ENCODE measurements around the gene CTXN2.

The CTXN2 gene

GRCh38 chr15:48191574-48192225 lies at the start of gene CTXN2:
TSS of gene CTXN2 (plus strand) at chr15:48191665. CDS start at chr15:48201301, 9,636 bp downstream.
- no peak within 1 kb of the TSS for H3K4me2 ChIP-seq

GRCh38 chr15:48143856-48144255 lies 47.6 kb upstream of the CTXN2 start:
- Histone ChIP-seq H3K4me3 (no peak overlapping the region), H3K4me1 (peaks cover 0 to 11% (median 0%) of the 10 kb centered on the region in 10 experiments; a peak in 4 of 20 replicates), H4K20me1 (no peaks in the 10 kb centered on the region), H3K9ac (no peak overlapping the region), H3K36me3 (no peaks in the 10 kb centered on the region), H3K9me3 (replicated peaks in 1 of 11) (no peaks in the 10 kb centered on the region), H3K27ac (no peak overlapping the region), H3K4me2 (no peak overlapping the region), H3K27me3 (no peaks in the 10 kb centered on the region)
- TF ChIP-seq Cebpa-rat (IDR thresholded peaks at IDR 0.05) = no peak

More at GRCh38 chr15:48191574-48192225, at the start of gene CTXN2:
- Histone ChIP-seq H3K4me1 (no peaks in the 10 kb centered on the region), H3K27ac (no peak within 1 kb of the TSS), H3K27me3 (no peaks in the 10 kb centered on the region), H3K9ac (no peak within 1 kb of the TSS), H3K36me3 (no peaks in the 10 kb centered on the region), H4K20me1 (no peaks in the 10 kb centered on the region), H3K4me3 (no peak within 1 kb of the TSS), H3K9me3 (replicated peaks in 1 of 11) (no peaks in the 10 kb centered on the region)
- TF ChIP-seq Cebpa-rat (IDR thresholded peaks at IDR 0.05) = no peak

- no peak for TF ChIP-seq Cebpa-rat (IDR thresholded peaks at IDR 0.05)
- H3K36me3 ChIP-seq = no peaks in the 10 kb centered on the region; a peak in 1 of 22 replicates
- H3K27me3 ChIP-seq = no peaks in the 10 kb centered on the region
- H3K27ac ChIP-seq = no peak overlapping the region
- H4K20me1 ChIP-seq = no peaks in the 10 kb centered on the region
- H3K4me3 ChIP-seq = no peak overlapping the region
- H3K9me3 ChIP-seq (replicated peaks in 1 of 11) = no peaks in the 10 kb centered on the region
- peak overlapping the region in 2 of 11 experiments; percentile 2 to 18; a peak in 1 of 22 replicates for H3K4me2 ChIP-seq
- no peak overlapping the region for H3K9ac ChIP-seq
- H3K4me1 ChIP-seq = peaks cover 0 to 11% (median 0%) of the 10 kb centered on the region in 10 experiments; a peak in 4 of 20 replicates
Measured at GRCh38 chr15:48144889-48145288, 46.6 kb upstream of the CTXN2 start.

DNA sequence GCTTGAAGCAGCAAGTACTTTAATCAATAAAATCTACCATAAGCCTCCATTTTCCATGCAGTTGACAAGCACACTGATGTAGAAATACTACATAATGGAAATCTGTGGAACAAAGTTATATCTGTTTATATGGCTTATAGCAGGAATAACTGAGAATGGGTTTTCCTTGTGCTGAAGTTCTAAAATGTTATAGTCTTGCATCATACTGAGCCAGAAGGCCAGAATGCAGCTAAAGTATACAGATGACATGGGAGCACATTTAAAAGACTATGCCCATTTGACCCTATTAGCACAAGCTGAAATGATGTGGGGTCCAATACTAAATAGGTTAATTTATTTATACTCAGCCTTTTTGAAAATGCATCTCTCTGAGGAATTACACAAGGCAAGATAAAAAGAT lies 45.5 kb upstream of the CTXN2 start:
- H4K20me1 ChIP-seq = no peaks in the 10 kb centered on the region
- H3K4me2 ChIP-seq = no peak overlapping the region
- H3K36me3 ChIP-seq = no peaks in the 10 kb centered on the region; a peak in 1 of 22 replicates
- H3K27me3 ChIP-seq = no peaks in the 10 kb centered on the region
- TF ChIP-seq Cebpa-rat (IDR thresholded peaks at IDR 0.05) = no peak
- no peak overlapping the region for H3K9ac ChIP-seq
- no peaks in the 10 kb centered on the region for H3K9me3 ChIP-seq (replicated peaks in 1 of 11)
- peaks cover 0 to 11% (median 0%) of the 10 kb centered on the region in 10 experiments; a peak in 4 of 20 replicates for H3K4me1 ChIP-seq
- H3K4me3 ChIP-seq = no peak overlapping the region
- no peak overlapping the region for H3K27ac ChIP-seq

DNA sequence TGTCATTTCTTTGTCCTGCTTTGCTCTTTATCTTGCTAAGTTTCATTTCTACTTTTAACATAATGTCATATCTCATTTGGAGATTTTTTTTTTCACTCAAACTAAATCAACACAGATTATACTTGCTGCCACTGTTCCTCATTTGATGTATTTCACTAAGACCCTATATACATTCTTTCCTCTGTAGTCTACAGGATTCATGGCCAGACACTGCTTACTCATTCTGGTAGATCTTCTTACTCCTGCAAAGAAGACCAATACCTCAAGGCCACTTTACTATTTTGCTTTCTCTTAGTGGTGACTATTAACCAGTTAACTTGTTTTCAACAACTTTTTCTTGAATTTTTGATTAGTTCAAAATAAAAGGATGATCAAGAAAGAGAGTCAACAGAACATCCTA lies 44.1 kb upstream of the CTXN2 start:
- no peak overlapping the region for H3K27ac ChIP-seq
- H3K4me2 ChIP-seq = no peak overlapping the region
- no peaks in the 10 kb centered on the region for H3K27me3 ChIP-seq
- no peak overlapping the region for H3K4me3 ChIP-seq
- H3K36me3 ChIP-seq = no peaks in the 10 kb centered on the region; a peak in 1 of 22 replicates
- TF ChIP-seq Cebpa-rat (IDR thresholded peaks at IDR 0.05) = no peak
- H3K9me3 ChIP-seq (replicated peaks in 1 of 11) = no peaks in the 10 kb centered on the region
- no peaks in the 10 kb centered on the region for H4K20me1 ChIP-seq
- H3K9ac ChIP-seq = no peak overlapping the region
- peaks cover 0 to 11% (median 0%) of the 10 kb centered on the region in 10 experiments; a peak in 4 of 20 replicates for H3K4me1 ChIP-seq

GRCh38 chr15:48149858-48150257 lies 41.6 kb upstream of the CTXN2 start:
- Histone ChIP-seq H3K4me3 (no peak overlapping the region), H3K9ac (no peak overlapping the region), H3K9me3 (replicated peaks in 1 of 11) (no peaks in the 10 kb centered on the region), H3K27me3 (no peaks in the 10 kb centered on the region), H3K27ac (no peak overlapping the region), H3K4me2 (no peak overlapping the region), H3K36me3 (peaks cover 0 to 3% (median 0%) of the 10 kb centered on the region in 11 experiments; a peak in 2 of 22 replicates), H3K4me1 (peaks cover 0 to 2% (median 0%) of the 10 kb centered on the region in 10 experiments; a peak in 3 of 20 replicates), H4K20me1 (no peaks in the 10 kb centered on the region)
- TF ChIP-seq Cebpa-rat (IDR thresholded peaks at IDR 0.05) = no peak

DNA sequence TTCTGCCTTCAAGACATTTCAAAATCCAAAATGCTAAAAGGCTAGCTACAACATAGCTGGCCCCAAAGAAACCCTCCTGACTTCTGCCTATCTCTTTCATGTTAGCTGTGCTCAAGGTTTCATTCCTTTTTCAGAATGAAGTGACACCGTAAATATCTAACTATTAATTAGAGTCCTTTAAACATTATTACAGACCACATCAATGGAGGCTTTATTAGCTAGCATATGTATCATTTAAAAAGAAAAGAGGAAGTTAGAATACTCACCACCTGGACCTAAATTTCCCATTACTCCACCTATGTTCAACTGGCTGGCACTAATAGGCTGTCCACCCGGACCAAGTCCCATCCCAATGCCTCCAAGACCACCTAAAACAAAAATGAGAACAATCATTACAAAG lies 37.9 kb upstream of the CTXN2 start:
- no peak overlapping the region for H3K4me2 ChIP-seq
- H3K27ac ChIP-seq = no peak overlapping the region
- H3K27me3 ChIP-seq = no peaks in the 10 kb centered on the region
- no peak for TF ChIP-seq Cebpa-rat (IDR thresholded peaks at IDR 0.05)
- H3K9me3 ChIP-seq (replicated peaks in 1 of 11) = no peaks in the 10 kb centered on the region
- peaks cover 0 to 3% (median 0%) of the 10 kb centered on the region in 11 experiments; a peak in 2 of 22 replicates for H3K36me3 ChIP-seq
- H3K4me3 ChIP-seq = no peak overlapping the region
- no peaks in the 10 kb centered on the region for H4K20me1 ChIP-seq
- no peaks in the 10 kb centered on the region for H3K4me1 ChIP-seq
- no peak overlapping the region for H3K9ac ChIP-seq

DNA sequence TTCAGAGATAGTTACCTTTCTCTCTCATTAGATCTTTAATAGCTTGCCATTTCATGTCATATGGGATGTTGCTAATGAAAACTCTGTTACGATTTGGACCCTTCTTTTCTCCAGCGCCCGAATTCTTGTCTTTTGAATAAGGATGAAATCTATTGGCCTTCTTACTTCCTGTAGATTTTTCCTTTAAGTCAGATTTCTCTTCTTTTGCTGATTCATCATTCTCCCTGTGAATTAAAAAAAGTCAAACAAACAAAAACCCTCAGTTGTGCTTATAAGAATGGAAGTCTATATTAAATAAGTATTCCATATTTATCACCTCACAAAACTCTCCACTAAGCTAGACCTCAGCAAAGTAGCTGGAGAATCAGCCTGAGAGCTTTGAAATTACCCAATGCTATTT lies 22.8 kb upstream of the CTXN2 start:
- Histone ChIP-seq H3K4me1 (no peaks in the 10 kb centered on the region), H3K36me3 (no peaks in the 10 kb centered on the region), H3K9ac (no peak overlapping the region), H3K4me2 (no peak overlapping the region), H3K27ac (no peak overlapping the region), H3K4me3 (no peak overlapping the region), H3K27me3 (no peaks in the 10 kb centered on the region), H3K9me3 (replicated peaks in 1 of 11) (peaks cover 0 to 9% (median 0%) of the 10 kb centered on the region in 11 experiments; a peak in 2 of 22 replicates), H4K20me1 (no peaks in the 10 kb centered on the region)
- TF ChIP-seq Cebpa-rat (IDR thresholded peaks at IDR 0.05) = no peak

DNA sequence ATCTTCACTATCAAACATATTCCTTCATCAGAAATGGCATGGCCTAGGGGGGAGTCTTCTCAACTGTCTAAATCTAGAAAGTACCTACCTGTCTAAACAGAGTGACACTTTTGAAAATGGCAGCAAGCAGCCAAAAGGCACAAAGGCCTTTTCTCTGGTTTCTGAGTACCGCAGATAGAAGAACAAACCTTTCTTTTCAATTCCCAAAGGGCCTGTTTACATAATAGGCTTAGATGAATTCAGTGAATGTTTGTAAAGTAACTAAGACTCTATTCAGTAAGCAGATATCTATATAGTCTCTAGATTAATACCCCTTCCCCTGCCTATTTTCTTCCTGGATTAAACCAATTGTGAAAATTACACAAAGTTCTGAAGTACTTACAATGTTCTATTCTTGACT lies 20.5 kb upstream of the CTXN2 start:
- no peaks in the 10 kb centered on the region for H3K4me1 ChIP-seq
- TF ChIP-seq Cebpa-rat (IDR thresholded peaks at IDR 0.05) = no peak
- H3K27me3 ChIP-seq = no peaks in the 10 kb centered on the region
- no peak overlapping the region for H3K9ac ChIP-seq
- peaks cover 0 to 9% (median 0%) of the 10 kb centered on the region in 11 experiments; a peak in 3 of 22 replicates for H3K9me3 ChIP-seq (replicated peaks in 1 of 11)
- H3K36me3 ChIP-seq = no peaks in the 10 kb centered on the region
- no peak overlapping the region for H3K4me2 ChIP-seq
- no peak overlapping the region for H3K4me3 ChIP-seq
- no peaks in the 10 kb centered on the region for H4K20me1 ChIP-seq
- H3K27ac ChIP-seq = no peak overlapping the region

GRCh38 chr15:48175126-48175525 lies 16.3 kb upstream of the CTXN2 start:
- no peak for TF ChIP-seq Cebpa-rat (IDR thresholded peaks at IDR 0.05)
- H3K9ac ChIP-seq = no peak overlapping the region
- no peak overlapping the region for H3K4me2 ChIP-seq
- no peak overlapping the region for H3K4me3 ChIP-seq
- H3K27ac ChIP-seq = no peak overlapping the region
- H3K27me3 ChIP-seq = no peaks in the 10 kb centered on the region; a peak in 1 of 22 replicates
- no peaks in the 10 kb centered on the region for H4K20me1 ChIP-seq
- peaks cover 0 to 9% (median 0%) of the 10 kb centered on the region in 11 experiments; a peak in 3 of 22 replicates for H3K9me3 ChIP-seq (replicated peaks in 1 of 11)
- peaks cover 0 to 8% (median 0%) of the 10 kb centered on the region in 10 experiments; a peak in 5 of 20 replicates for H3K4me1 ChIP-seq
- no peaks in the 10 kb centered on the region for H3K36me3 ChIP-seq
